Cardiac muscle cell (in vitro differentiated cells and primary cell): ENCODE data around the gene TMEM204. TPM values are rescaled to one million over a fixed set of nuclear protein-coding genes. Genes with fewer than 3 reads are reported as not detected.

ENCODE experiments used
- DNase-seq, 2 donors: peaks; one replicate each; pipeline versions ENCODE4 v3.0.0 to v3.0.0-alpha.2; 2010 to 2017; ENCODE audit warnings: low read depth in 1 of 2, low spot score in 1 of 2
- H3K27ac ChIP-seq: fragments of 200-600 bp; sonication (generic); 2 replicates; pipeline ENCODE4 v1.5.1; 2016
- H3K27me3 ChIP-seq: fragments of 200-600 bp; sonication (generic); 2 replicates; pipeline ENCODE4 v1.6.0; 2016; ENCODE audit warnings: control low read depth
- H3K36me3 ChIP-seq: fragments of 200-600 bp; sonication (generic); 2 replicates; pipeline ENCODE4 v1.5.1; 2016; ENCODE audit warnings: control low read depth
- H3K4me1 ChIP-seq: fragments of 200-600 bp; sonication (generic); 2 replicates; pipeline ENCODE4 v1.8.1; 2017; ENCODE audit warnings: low read depth, mild to moderate bottlenecking, mixed run types
- H3K4me3 ChIP-seq: fragments of 200-600 bp; sonication (generic); 2 replicates; pipeline ENCODE4 v1.5.1; 2016; ENCODE audit warnings: mild to moderate bottlenecking
- H3K9me3 ChIP-seq: fragments of 200-600 bp; sonication (generic); 2 replicates; pipeline ENCODE4 v1.5.1; 2017; ENCODE audit warnings: low read depth, mild to moderate bottlenecking, control low read depth
- CTCF ChIP-seq: IDR thresholded peaks from 2 replicates; pipeline ENCODE4 v1.5.1; 2012; ENCODE audit warnings: low read depth, mild to moderate bottlenecking, low read length
- polyA plus RNA-seq: library from polyadenylated mRNA; unstranded; fragments of >200 nt; fragmentation: Nextera tagmentation; extraction: Ambion mirVana; gene quantifications from 2 replicates; pipeline ENCODE4 v1.2.1, GENCODE V29; 2016
- total RNA-seq: library from RNA; depleted of rRNA; stranded (reverse); fragments of >200 nt; gene quantifications from 2 replicates; pipeline ENCODE4 v1.2.3, GENCODE V29; 2016

Gene TMEM204
- total RNA-seq (0.39 and 0.83 TPM in 2 replicates), polyA plus RNA-seq (0.44 and 1.6 TPM in 2 replicates)

GRCh38 chr16:1533443-1533951 lies at the start of gene TMEM204:
TSS of gene TMEM204 (plus strand) at chr16:1533666. CDS start at chr16:1534276, 610 bp downstream.
- TF ChIP-seq CTCF, result no peak
- Histone ChIP-seq H3K27me3 (no peaks in the 10 kb centered on the region), H3K9me3 (no peaks in the 10 kb centered on the region), H3K36me3 (no peaks in the 10 kb centered on the region), H3K4me3 (no peak within 1 kb of the TSS), H3K4me1 (no peaks in the 10 kb centered on the region), H3K27ac (no peak within 1 kb of the TSS)
- peak in 1 of 2 donors; percentile 85 for DNase-seq

- Histone ChIP-seq H3K27me3 (peaks cover 27% of the 10 kb centered on the region), H3K4me1 (no peaks in the 10 kb centered on the region), H3K36me3 (no peaks in the 10 kb centered on the region), H3K4me3 (no peak overlapping the region), H3K27ac (no peak overlapping the region), H3K9me3 (no peaks in the 10 kb centered on the region)
- DNase-seq, result no peak
- TF ChIP-seq CTCF, result no peak
Observed at GRCh38 chr16:1485847-1486496, 47.5 kb upstream of the TMEM204 start.

GRCh38 chr16:1486551-1487390 lies 46.7 kb upstream of the TMEM204 start:
- Histone ChIP-seq H3K4me3 (no peak overlapping the region), H3K9me3 (no peaks in the 10 kb centered on the region), H3K36me3 (no peaks in the 10 kb centered on the region), H3K4me1 (no peaks in the 10 kb centered on the region), H3K27me3 (peaks cover 22% of the 10 kb centered on the region), H3K27ac (no peak overlapping the region)
- no peak for DNase-seq
- no peak for TF ChIP-seq CTCF

GRCh38 chr16:1487395-1488053 lies 45.9 kb upstream of the TMEM204 start:
- Histone ChIP-seq H3K9me3 (no peaks in the 10 kb centered on the region), H3K27me3 (peaks cover 15% of the 10 kb centered on the region), H3K4me1 (no peaks in the 10 kb centered on the region), H3K36me3 (no peaks in the 10 kb centered on the region), H3K4me3 (no peak overlapping the region), H3K27ac (no peak overlapping the region)
- no peak for DNase-seq
- TF ChIP-seq CTCF, result no peak

GRCh38 chr16:1488054-1488601 lies 45.3 kb upstream of the TMEM204 start:
- Histone ChIP-seq H3K9me3 (no peaks in the 10 kb centered on the region), H3K27me3 (peaks cover 11% of the 10 kb centered on the region), H3K36me3 (no peaks in the 10 kb centered on the region), H3K27ac (no peak overlapping the region), H3K4me3 (no peak overlapping the region), H3K4me1 (peaks cover 4% of the 10 kb centered on the region)
- DNase-seq, result no peak
- TF ChIP-seq CTCF, result no peak
